IPS-15b (cell line): ENCODE measurements around the gene ZNF611.
A peak's percentile ranks its signal among the peaks of the same experiment; 100 is the strongest.
"Not testable (repeated sequence)": the region's sequence is repeated elsewhere in the genome, so short reads cannot be mapped to it uniquely, and the experiment has no call there.

Source experiments
- H3K27me3 ChIP-seq: one replicate; pipeline ENCODE4 v1.6.1; 2013; ENCODE audit warnings: low read length; ENCODE audit not compliant: control insufficient read depth, insufficient read depth
- H3K36me3 ChIP-seq: one replicate; pipeline ENCODE4 v1.6.1; 2013; ENCODE audit warnings: low read length; ENCODE audit not compliant: control insufficient read depth, insufficient read depth
- H3K4me1 ChIP-seq: one replicate; pipeline ENCODE4 v1.6.1; 2013; ENCODE audit warnings: mild to moderate bottlenecking, low read length; ENCODE audit not compliant: control insufficient read depth, insufficient read depth
- H3K4me3 ChIP-seq: one replicate; pipeline ENCODE4 v1.5.1; 2013; ENCODE audit warnings: low read depth, low read length
- H3K9ac ChIP-seq: one replicate; pipeline ENCODE4 v1.6.1; 2013; ENCODE audit warnings: low read depth, mild to moderate bottlenecking, low read length
- H3K9me3 ChIP-seq: one replicate; pipeline ENCODE4 v1.6.1; 2013; ENCODE audit warnings: mild to moderate bottlenecking, low read length; ENCODE audit not compliant: control insufficient read depth, insufficient read depth

The ZNF611 gene

GRCh38 chr19:52735734-52736133 is 890 bp upstream of the ZNF611 start:
- Histone ChIP-seq H3K27me3 (peaks cover 3% of the 10 kb centered on the region), H3K9ac (no peak overlapping the region), H3K4me1 (no peaks in the 10 kb centered on the region), H3K4me3 (peak overlapping the region; percentile 26), H3K36me3 (no peaks in the 10 kb centered on the region), H3K9me3 (no peaks in the 10 kb centered on the region)

GRCh38 chr19:52734331-52734892 is 432 bp downstream of the ZNF611 start:
- Histone ChIP-seq H3K9ac (peak overlapping the region; percentile 87), H3K9me3 (no peaks in the 10 kb centered on the region), H3K4me3 (peak overlapping the region; percentile 96), H3K4me1 (no peaks in the 10 kb centered on the region), H3K36me3 (no peaks in the 10 kb centered on the region), H3K27me3 (peaks cover 3% of the 10 kb centered on the region)

- not testable (repeated sequence) for H3K36me3 ChIP-seq, H3K9ac ChIP-seq, H3K4me3 ChIP-seq, H3K4me1 ChIP-seq, H3K9me3 ChIP-seq, H3K27me3 ChIP-seq
These were observed 8.8 kb downstream of the ZNF611 start for GRCh38 chr19:52726051-52726450.

GRCh38 chr19:52725528-52725961 is 9.3 kb downstream of the ZNF611 start:
- Histone ChIP-seq H3K4me3 (no peak overlapping the region), H3K27me3 (no peaks in the 10 kb centered on the region), H3K9ac (no peak overlapping the region), H3K36me3 (peaks cover 11% of the 10 kb centered on the region), H3K9me3 (no peaks in the 10 kb centered on the region), H3K4me1 (no peaks in the 10 kb centered on the region)

GRCh38 chr19:52724701-52725514 is 9.9 kb downstream of the ZNF611 start:
- H3K9ac ChIP-seq: no peak overlapping the region
- H3K4me1 ChIP-seq: no peaks in the 10 kb centered on the region
- peaks cover 11% of the 10 kb centered on the region for H3K36me3 ChIP-seq
- no peak overlapping the region for H3K4me3 ChIP-seq
- no peaks in the 10 kb centered on the region for H3K27me3 ChIP-seq
- H3K9me3 ChIP-seq: no peaks in the 10 kb centered on the region

- not testable (repeated sequence) for H3K27me3 ChIP-seq, H3K4me1 ChIP-seq, H3K9ac ChIP-seq, H3K9me3 ChIP-seq, H3K4me3 ChIP-seq
- H3K36me3 ChIP-seq: peaks cover 14% of the 10 kb centered on the region
These were observed 10.8 kb downstream of the ZNF611 start for GRCh38 chr19:52723907-52724598.

- Histone ChIP-seq H3K36me3 (peaks cover 14% of the 10 kb centered on the region), H3K9ac (no peak overlapping the region), H3K27me3 (peaks cover 10% of the 10 kb centered on the region), H3K4me3 (no peak overlapping the region), H3K9me3 (no peaks in the 10 kb centered on the region), H3K4me1 (peaks cover 3% of the 10 kb centered on the region)
These were observed 12.5 kb downstream of the ZNF611 start for GRCh38 chr19:52722062-52723003.

- H3K36me3 ChIP-seq: peaks cover 14% of the 10 kb centered on the region
- peaks cover 14% of the 10 kb centered on the region for H3K4me1 ChIP-seq
- not testable (repeated sequence) for H3K9me3 ChIP-seq, H3K4me3 ChIP-seq, H3K9ac ChIP-seq
- H3K27me3 ChIP-seq: peaks cover 12% of the 10 kb centered on the region
These were observed 14.3 kb downstream of the ZNF611 start for GRCh38 chr19:52720541-52720940.

GRCh38 chr19:52716522-52716921 is 18.3 kb downstream of the ZNF611 start:
- Histone ChIP-seq H3K9ac (no peak overlapping the region), H3K9me3 (no peaks in the 10 kb centered on the region), H3K36me3 (peaks cover 24% of the 10 kb centered on the region), H3K4me1 (peaks cover 14% of the 10 kb centered on the region), H3K4me3 (peak overlapping the region; percentile 24), H3K27me3 (peaks cover 16% of the 10 kb centered on the region)

- not testable (repeated sequence) for H3K9ac ChIP-seq, H3K9me3 ChIP-seq
- peaks cover 18% of the 10 kb centered on the region for H3K36me3 ChIP-seq
- H3K27me3 ChIP-seq: peaks cover 16% of the 10 kb centered on the region
- peak overlapping the region; percentile 24 for H3K4me3 ChIP-seq
- peaks cover 14% of the 10 kb centered on the region for H3K4me1 ChIP-seq
These were observed 18.9 kb downstream of the ZNF611 start for GRCh38 chr19:52715902-52716301.

- H3K27me3 ChIP-seq: peaks cover 16% of the 10 kb centered on the region
- not testable (repeated sequence) for H3K9ac ChIP-seq, H3K9me3 ChIP-seq, H3K4me3 ChIP-seq
- peaks cover 16% of the 10 kb centered on the region for H3K36me3 ChIP-seq
- H3K4me1 ChIP-seq: peaks cover 14% of the 10 kb centered on the region
These were observed 19.5 kb downstream of the ZNF611 start for GRCh38 chr19:52715330-52715729.
